ENCODE measurements around the gene RBM4.

GRCh38 chr11:66677599-66678375 lies 39.3 kb downstream of the RBM4 start, which contains the start of gene RBM4B:
- TF ChIP-seq, protein P1, sequence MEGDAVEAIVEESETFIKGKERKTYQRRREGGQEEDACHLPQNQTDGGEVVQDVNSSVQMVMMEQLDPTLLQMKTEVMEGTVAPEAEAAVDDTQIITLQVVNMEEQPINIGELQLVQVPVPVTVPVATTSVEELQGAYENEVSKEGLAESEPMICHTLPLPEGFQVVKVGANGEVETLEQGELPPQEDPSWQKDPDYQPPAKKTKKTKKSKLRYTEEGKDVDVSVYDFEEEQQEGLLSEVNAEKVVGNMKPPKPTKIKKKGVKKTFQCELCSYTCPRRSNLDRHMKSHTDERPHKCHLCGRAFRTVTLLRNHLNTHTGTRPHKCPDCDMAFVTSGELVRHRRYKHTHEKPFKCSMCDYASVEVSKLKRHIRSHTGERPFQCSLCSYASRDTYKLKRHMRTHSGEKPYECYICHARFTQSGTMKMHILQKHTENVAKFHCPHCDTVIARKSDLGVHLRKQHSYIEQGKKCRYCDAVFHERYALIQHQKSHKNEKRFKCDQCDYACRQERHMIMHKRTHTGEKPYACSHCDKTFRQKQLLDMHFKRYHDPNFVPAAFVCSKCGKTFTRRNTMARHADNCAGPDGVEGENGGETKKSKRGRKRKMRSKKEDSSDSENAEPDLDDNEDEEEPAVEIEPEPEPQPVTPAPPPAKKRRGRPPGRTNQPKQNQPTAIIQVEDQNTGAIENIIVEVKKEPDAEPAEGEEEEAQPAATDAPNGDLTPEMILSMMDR (IDR thresholded peaks at IDR 0.05; ENCODE audit: low read depth, low read length), result no peak
- no peak for TF ChIP-seq EZH2phosphoT487 (IDR thresholded peaks at IDR 0.05; ENCODE audit: low read depth)

Measured in OCI-LY3 (cell line).